GM12874 (cell line): ENCODE data around the gene ABCC12.

ENCODE experiments used
- CTCF ChIP-seq: IDR thresholded peaks from 2 replicates; pipeline ENCODE4 v1.5.1; 2011; ENCODE audit warnings: low read depth, mild to moderate bottlenecking, control low read depth, low read length, moderate library complexity; ENCODE audit not compliant: insufficient read depth

The ABCC12 gene

GRCh38 chr16:48115299-48115698, 40.5 kb downstream of the ABCC12 start:
- no peak for TF ChIP-seq CTCF

DNA sequence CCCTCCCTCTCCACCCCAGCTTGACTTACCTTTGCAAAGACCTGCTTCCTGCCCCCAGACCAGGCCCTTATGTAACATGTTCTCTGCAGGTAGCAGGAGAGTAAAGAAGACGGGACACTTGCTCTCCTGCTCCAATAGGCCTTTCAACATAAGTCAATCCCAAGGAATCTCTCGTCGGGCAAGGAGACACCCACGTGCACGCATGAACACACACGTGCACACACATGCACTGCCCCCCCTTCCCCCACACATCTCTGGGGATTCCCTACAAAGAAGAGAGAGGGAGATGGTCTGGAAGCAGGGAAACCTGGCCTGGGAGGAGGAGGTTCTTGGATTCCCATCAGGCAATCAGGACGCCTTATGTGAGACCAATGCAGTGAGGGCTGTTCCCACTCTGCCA, 41.4 kb downstream of the ABCC12 start:
- TF ChIP-seq CTCF = no peak

GRCh38 chr16:48113471-48113870, 42.3 kb downstream of the ABCC12 start:
- TF ChIP-seq CTCF = no peak

- no peak for TF ChIP-seq CTCF
Measured at GRCh38 chr16:48113001-48113400, 42.8 kb downstream of the ABCC12 start.

GRCh38 chr16:48112600-48112999, 43.2 kb downstream of the ABCC12 start:
- no peak for TF ChIP-seq CTCF

- TF ChIP-seq CTCF = no peak
Measured at GRCh38 chr16:48110982-48111381, 44.8 kb downstream of the ABCC12 start.

- TF ChIP-seq CTCF = no peak
Measured at GRCh38 chr16:48110000-48110399, 45.8 kb downstream of the ABCC12 start.

- TF ChIP-seq CTCF = no peak
Measured at GRCh38 chr16:48109475-48109874, 46.3 kb downstream of the ABCC12 start.
